HG03460 (cell line): ENCODE data around the gene SETD2.

Experiments
- ATAC-seq: cut with Tn5 transposase; IDR thresholded peaks from one replicate; pipeline ENCODE4 v1.9.1; 2021; ENCODE audit not compliant: unreplicated experiment

Gene SETD2

DNA sequence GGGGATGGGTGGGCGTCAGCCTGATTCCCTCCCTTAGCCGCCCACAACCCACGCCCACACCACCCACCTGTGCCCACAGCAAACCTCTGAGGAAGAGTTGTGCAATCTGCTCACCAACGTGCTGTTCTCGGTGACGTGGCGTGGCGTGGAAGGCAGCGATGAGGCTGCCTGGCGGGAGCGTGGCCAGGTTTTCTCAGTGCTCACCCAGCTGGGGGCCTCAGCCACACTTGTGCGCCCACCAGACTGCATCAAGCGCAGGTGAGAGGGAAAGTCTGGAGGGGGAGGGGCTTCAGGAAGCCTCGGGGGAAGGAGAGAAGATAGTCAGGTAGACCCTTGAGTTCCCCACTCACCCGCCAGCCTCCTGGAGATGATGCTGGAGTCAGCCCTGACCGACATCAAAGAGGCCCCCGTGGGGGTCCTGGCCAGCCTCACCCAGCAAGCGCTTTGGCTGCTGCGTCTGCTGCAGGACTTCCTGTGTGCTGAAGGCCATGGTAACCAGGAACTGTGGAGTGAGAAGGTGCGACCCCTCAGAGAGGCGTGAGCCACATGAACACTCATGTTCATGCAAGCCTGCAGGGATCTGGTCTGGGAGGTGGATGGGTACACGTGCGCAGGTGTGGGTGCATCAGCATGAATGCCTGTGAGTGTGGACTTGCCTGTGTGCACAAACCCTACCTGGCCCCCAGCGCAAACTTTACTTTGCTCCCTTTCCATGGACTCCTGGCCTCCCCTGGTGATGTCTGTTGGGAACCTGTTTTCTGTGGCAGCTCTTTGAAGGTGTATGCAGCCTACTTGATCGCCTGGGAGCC lies 162.8 kb downstream of the SETD2 start:
- no peak for ATAC-seq

DNA sequence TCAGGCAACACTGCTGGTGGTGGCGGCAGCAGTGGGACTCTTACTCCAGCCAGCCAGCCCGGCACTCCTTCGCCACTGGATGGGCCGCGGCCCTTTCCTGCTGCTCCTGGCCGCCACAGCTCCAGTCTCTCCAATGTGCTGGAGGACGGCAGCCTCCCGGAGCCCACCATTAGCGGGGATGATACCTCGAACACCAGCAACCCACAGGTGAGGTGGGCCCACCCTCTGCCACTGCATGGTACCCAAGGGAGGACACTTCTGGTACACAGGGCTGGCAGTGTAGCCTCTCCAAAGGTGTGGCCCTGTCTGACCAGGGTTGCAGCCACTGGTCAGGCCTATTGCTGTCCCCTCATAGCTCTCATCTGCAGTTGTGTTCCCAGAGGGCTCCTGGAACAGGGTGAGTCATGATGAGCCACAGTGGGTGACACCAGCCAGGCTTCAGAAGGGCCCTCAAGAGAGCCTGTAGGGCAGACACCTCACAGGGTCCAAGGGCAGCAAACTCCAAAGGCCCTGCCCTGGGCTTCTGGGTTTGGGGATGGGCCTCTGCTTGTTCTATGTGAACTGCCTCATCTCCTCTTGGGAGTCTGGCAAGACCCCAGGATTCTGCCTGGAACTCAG lies 163.6 kb downstream of the SETD2 start:
- no peak for ATAC-seq

- ATAC-seq = no peak
Observed at GRCh38 chr3:46999516-47000197, 164.3 kb downstream of the SETD2 start.

- no peak for ATAC-seq
Observed at GRCh38 chr3:46998852-46999515, 164.9 kb downstream of the SETD2 start.

GRCh38 chr3:46998121-46998851 lies 165.6 kb downstream of the SETD2 start:
- no peak for ATAC-seq

DNA sequence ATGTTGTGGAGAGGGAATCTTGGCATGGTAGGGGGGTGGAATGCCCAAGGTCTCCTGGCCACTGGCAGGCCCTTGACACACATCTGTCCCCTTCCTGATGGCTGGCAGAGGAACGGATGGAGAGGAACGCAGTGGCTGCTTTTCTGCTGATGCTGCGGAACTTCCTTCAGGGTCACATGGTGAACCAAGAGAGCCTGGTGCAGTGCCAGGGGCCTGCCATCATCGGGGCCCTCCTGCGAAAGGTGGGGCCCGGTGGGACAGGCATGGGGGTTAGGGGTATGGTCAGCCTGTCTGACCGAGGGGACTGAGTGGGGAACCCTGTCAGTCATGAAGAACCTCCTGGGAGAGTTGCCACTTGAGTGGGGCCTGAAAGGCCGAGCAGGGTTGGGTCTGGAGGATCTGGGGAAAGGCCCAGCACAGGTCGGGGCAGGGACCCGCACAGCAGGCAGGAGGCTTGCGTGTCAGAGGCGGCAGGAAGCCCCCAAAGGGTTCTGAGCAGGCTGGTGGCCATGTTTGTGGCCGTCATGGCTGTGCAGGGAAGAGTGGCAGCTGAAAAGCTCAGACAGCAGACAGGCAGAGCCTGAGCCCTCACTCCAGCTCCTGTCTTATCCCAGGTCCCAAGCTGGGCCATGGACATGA lies 166.3 kb downstream of the SETD2 start:
- ATAC-seq = no peak

DNA sequence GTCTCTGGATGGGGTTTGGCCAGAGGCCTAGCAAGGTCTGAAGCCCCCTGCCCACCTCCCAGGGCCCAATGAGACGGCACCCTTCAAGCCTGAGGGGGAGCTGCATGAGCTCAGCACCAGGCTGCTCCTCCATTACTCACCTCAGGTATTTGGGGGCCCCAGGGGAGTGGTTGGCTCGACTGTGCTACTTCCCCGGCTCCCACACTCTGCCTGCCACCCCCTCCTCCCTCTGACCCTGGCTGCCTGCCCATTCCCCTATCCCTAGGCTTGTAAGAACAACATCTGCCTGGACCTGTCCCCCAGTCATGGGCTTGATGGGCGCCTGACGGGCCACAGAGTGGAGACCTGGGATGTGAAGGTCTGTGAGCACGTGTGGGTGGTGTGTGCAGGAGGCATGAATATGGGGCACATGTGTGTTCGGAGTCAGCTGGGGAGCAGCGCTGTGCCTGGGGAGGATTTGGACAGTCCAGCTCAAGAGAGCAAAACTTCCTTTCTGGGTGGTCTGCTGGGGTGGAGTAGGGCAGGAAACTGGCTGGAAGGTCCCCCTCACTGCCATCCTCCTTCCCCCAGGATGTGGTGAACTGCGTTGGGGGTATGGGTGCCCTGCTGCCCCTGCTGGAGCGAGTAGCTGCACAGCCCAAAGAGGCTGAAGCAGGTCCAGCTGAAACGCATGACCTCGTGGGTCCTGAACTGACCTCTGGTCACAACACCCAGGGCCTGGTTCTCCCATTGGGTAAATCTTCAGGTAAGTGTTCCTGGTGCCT lies 167.0 kb downstream of the SETD2 start:
- no peak for ATAC-seq

DNA sequence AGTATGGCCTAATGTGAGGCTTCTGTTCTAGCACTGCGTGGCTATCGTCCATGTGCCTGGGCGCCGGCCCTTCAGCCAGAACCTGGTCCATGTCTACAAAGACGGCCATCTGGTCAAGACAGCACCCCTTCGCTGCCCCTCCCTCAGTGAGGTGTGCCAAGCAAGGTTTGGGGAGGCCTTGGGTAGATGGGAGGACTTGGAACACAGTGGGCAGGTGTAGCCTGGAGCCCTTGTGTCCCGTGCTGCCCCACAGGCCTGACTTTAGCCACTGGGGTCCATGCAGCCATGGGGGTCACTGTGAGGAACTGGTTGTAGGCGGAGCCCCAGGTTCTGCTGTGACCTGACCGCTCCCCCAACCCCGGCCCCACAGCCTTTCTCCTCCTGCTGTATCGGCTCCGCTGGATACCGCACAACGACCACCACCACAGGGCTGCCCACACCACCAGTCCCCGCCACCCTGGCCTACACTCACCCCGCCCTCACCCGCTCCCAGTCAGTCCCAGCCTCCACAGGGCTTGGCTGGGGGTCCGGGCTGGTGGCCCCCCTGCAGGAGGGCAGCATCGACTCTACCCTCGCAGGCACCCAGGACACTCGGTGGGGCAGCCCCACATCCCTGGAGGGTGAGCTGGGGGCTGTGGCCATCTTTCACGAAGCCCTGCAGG lies 167.9 kb downstream of the SETD2 start:
- no peak for ATAC-seq

DNA sequence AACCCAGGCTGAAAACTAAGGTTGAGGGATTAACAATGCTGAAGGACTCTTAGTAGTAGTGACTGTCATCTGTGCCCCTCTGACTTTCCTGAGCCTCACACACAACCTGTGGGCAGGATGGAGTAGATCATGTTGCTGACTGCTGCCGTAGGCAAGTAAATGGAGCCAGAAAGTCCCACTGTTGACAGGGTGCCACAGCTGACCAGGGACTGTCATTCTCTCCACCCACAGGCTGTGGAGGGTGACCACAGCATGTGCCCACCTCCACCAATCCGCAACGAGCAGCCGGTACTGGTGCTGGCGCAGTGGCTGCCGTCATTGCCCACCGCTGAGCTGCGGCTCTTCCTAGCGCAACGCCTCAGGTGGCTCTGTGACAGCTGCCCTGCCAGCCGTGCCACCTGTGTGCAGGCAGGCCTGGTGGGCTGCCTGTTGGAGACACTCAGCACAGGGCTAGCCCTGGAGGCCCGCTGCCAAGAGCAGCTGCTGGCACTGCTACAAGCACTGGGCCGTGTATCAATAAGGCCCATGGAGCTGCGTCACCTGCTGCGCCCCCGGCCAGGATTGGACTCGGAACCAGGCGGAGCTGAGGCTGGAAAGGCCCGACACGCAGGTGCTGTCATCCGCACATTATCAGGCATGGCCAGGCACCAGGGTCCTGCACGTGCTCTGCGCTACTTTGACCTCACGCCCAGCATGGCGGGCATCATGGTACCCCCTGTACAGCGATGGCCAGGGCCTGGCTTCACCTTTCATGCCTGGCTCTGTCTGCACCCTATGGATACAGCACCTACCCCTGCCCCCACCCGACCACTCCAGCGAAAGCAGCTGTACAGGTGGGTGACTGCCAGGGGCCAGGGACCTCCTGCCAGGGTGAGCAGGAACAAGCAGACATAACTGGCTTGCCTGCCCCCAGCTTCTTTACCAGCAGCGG lies 168.8 kb downstream of the SETD2 start:
- ATAC-seq = no peak

DNA sequence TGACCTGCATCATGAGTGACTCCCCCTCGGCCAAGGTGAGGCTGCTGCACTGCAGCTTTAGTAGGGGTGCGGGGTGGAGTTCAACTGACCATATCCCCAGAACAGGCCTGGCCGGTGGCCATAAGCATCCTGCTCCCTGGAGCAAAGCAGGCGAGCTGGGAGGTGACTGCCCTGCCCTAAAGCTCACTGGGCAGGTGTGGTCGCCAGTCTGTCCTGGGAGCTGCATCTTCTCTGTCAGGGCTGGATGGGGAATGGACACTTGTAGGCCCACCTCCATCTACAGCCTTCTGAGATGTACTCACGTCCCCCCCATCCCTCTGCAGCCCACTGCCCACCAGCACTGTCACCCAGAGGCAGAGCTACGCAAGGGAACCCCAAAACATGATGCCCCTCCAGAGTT lies 169.9 kb downstream of the SETD2 start:
- ATAC-seq = no peak

DNA sequence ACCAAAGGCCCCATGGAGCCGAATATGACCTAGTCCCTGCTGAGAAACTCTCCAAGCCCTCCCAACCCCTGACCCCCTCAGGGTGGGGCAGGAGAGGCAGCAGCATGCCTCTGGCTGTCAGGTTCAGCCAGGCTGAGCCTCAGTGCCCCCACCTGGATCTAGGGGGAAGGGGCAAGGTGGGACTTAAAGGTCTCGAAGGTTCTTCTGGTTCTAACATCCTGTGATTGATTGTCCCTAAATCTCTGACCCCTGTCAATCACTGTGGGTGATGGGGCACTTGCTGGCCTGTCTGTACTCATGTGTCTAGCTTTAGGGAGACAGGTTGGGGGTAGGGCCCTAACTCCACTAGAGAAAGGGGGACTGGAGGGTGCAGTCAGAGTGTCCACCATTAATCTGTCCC lies 170.6 kb downstream of the SETD2 start:
- ATAC-seq = no peak

- no peak for ATAC-seq
Observed at GRCh38 chr3:46992231-46992630, 171.7 kb downstream of the SETD2 start.

GRCh38 chr3:46991406-46992165 lies 172.3 kb downstream of the SETD2 start:
- no peak for ATAC-seq

GRCh38 chr3:46990573-46991374 lies 173.1 kb downstream of the SETD2 start:
- no peak for ATAC-seq

DNA sequence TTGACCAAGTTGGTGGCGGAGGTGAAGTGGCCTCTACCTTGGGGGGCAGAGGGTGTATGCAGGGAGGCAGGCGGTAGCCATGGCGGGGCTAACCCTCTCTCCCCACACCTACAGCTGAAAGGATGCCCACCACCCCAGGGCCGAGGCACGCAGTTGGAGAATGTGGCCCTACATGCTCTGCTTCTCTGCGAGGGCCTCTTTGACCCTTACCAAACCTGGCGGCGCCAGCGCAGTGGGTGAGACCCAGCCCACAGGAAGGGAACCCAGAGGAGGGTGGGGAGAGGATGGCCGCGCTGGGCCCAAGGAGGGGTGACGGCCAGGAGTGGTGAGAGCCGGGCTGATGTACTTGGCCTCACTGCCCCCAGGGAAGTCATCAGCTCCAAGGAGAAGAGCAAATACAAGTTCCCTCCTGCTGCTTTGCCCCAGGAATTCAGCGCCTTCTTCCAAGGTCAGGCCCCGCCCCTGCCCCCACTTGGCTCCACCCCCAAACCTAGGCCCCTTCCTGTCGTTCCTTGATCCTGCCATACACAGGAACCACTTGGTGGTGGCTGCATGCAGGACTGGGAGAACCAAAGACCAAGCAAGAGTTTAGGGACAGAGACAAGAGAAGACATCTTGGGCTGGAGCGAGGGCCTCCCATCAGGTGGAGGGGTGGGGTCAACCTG lies 174.6 kb downstream of the SETD2 start:
- no peak for ATAC-seq

GRCh38 chr3:46988616-46989015 lies 175.3 kb downstream of the SETD2 start:
- ATAC-seq = no peak
